ENCODE data around the gene MTUS2. TPM values are rescaled to one million over a fixed set of nuclear protein-coding genes. Genes with fewer than 3 reads are reported as not detected.

The MTUS2 gene
- 0.45 TPM for polyA plus RNA-seq (2013, experiment 1 of 2)
- polyA plus RNA-seq (2013, experiment 2 of 2): 0.51 TPM

GRCh38 chr13:28820099-28821051, at the start of gene MTUS2:
TSS of gene MTUS2 (plus strand) at chr13:28820339.
- Histone ChIP-seq H3K9me3 (ENCODE audit: insufficient read depth, low read depth, low read length) (no peaks in the 10 kb centered on the region), H3K4me1 (ENCODE audit: insufficient read depth, low read length) (no peaks in the 10 kb centered on the region), H3K4me3 (ENCODE audit: low read length) (peak within 1 kb of the TSS; percentile 72), H3K9ac (ENCODE audit: low read depth, low read length) (peak within 1 kb of the TSS; percentile 65), H3K27ac (ENCODE audit: low read depth, low read length) (no peak within 1 kb of the TSS), H3K36me3 (ENCODE audit: insufficient read depth, low read length) (no peaks in the 10 kb centered on the region), H3K27me3 (ENCODE audit: insufficient read depth, low read length) (peaks cover 69% of the 10 kb centered on the region)
- 2% methylated on average over 88 of the region's 89 CpGs for WGBS

GRCh38 chr13:28778308-28779215, 41.6 kb upstream of the MTUS2 start:
- Histone ChIP-seq H3K9ac (ENCODE audit: low read depth, low read length) (no peak overlapping the region), H3K27me3 (ENCODE audit: insufficient read depth, low read length) (no peaks in the 10 kb centered on the region), H3K36me3 (ENCODE audit: insufficient read depth, low read length) (no peaks in the 10 kb centered on the region), H3K4me3 (ENCODE audit: low read length) (no peak overlapping the region), H3K27ac (ENCODE audit: low read depth, low read length) (no peak overlapping the region), H3K4me1 (ENCODE audit: insufficient read depth, low read length) (no peaks in the 10 kb centered on the region), H3K9me3 (ENCODE audit: insufficient read depth, low read depth, low read length) (no peaks in the 10 kb centered on the region)
- 96% methylated on average over 48 of the region's 48 CpGs for WGBS

- no peaks in the 10 kb centered on the region for H3K9me3 ChIP-seq (ENCODE audit: insufficient read depth, low read depth, low read length)
Measured at GRCh38 chr13:28792992-28793391, 27.1 kb upstream of the MTUS2 start.

GRCh38 chr13:28794396-28794795, 25.7 kb upstream of the MTUS2 start:
- 77% methylated on average over 5 of the region's 6 CpGs for WGBS
- no peaks in the 10 kb centered on the region for H3K27me3 ChIP-seq (ENCODE audit: insufficient read depth, low read length)
- H3K9ac ChIP-seq (ENCODE audit: low read depth, low read length): no peak overlapping the region
- H3K4me1 ChIP-seq (ENCODE audit: insufficient read depth, low read length): 0 out of 2 replicates have a peak, but pooled peaks cover 3% of the 10 kb centered on the region
- no peak overlapping the region for H3K27ac ChIP-seq (ENCODE audit: low read depth, low read length)
- H3K36me3 ChIP-seq (ENCODE audit: insufficient read depth, low read length): no peaks in the 10 kb centered on the region
- H3K9me3 ChIP-seq (ENCODE audit: insufficient read depth, low read depth, low read length): no peaks in the 10 kb centered on the region
- H3K4me3 ChIP-seq (ENCODE audit: low read length): no peak overlapping the region

More at GRCh38 chr13:28792992-28793391, 27.1 kb upstream of the MTUS2 start:
- 89% methylated on average over 2 of the region's 2 CpGs for WGBS
- Histone ChIP-seq H3K36me3 (ENCODE audit: insufficient read depth, low read length) (no peaks in the 10 kb centered on the region), H3K27ac (ENCODE audit: low read depth, low read length) (no peak overlapping the region), H3K4me3 (ENCODE audit: low read length) (no peak overlapping the region), H3K4me1 (ENCODE audit: insufficient read depth, low read length) (0 out of 2 replicates have a peak, but pooled peaks cover 3% of the 10 kb centered on the region), H3K9ac (ENCODE audit: low read depth, low read length) (no peak overlapping the region), H3K27me3 (ENCODE audit: insufficient read depth, low read length) (no peaks in the 10 kb centered on the region)

GRCh38 chr13:28796938-28797257, 23.2 kb upstream of the MTUS2 start:
- no peak overlapping the region for H3K9ac ChIP-seq (ENCODE audit: low read depth, low read length)
- H3K27me3 ChIP-seq (ENCODE audit: insufficient read depth, low read length): no peaks in the 10 kb centered on the region
- no peak overlapping the region for H3K4me3 ChIP-seq (ENCODE audit: low read length)
- 100% methylated on average over 1 of the region's 1 CpG for whole genome bisulfite sequencing
- H3K9me3 ChIP-seq (ENCODE audit: insufficient read depth, low read depth, low read length): no peaks in the 10 kb centered on the region
- no peaks in the 10 kb centered on the region for H3K36me3 ChIP-seq (ENCODE audit: insufficient read depth, low read length)
- H3K4me1 ChIP-seq (ENCODE audit: insufficient read depth, low read length): no peaks in the 10 kb centered on the region
- no peak overlapping the region for H3K27ac ChIP-seq (ENCODE audit: low read depth, low read length)

- H3K4me1 ChIP-seq (ENCODE audit: insufficient read depth, low read length): no peaks in the 10 kb centered on the region
- WGBS: 56% methylated on average over 10 of the region's 11 CpGs
- no peak overlapping the region for H3K4me3 ChIP-seq (ENCODE audit: low read length)
- peaks cover 38% of the 10 kb centered on the region for H3K9me3 ChIP-seq (ENCODE audit: insufficient read depth, low read depth, low read length)
- no peak overlapping the region for H3K9ac ChIP-seq (ENCODE audit: low read depth, low read length)
- no peaks in the 10 kb centered on the region for H3K36me3 ChIP-seq (ENCODE audit: insufficient read depth, low read length)
- H3K27me3 ChIP-seq (ENCODE audit: insufficient read depth, low read length): peaks cover 3% of the 10 kb centered on the region; the same call in 1 of the 2 replicates
- no peak overlapping the region for H3K27ac ChIP-seq (ENCODE audit: low read depth, low read length)
Measured at GRCh38 chr13:28805193-28805819, 14.8 kb upstream of the MTUS2 start.

- no peak overlapping the region for H3K9ac ChIP-seq (ENCODE audit: low read depth, low read length)
- no peak overlapping the region for H3K27ac ChIP-seq (ENCODE audit: low read depth, low read length)
- no peaks in the 10 kb centered on the region for H3K36me3 ChIP-seq (ENCODE audit: insufficient read depth, low read length)
- peaks cover 47% of the 10 kb centered on the region for H3K27me3 ChIP-seq (ENCODE audit: insufficient read depth, low read length)
- no peaks in the 10 kb centered on the region for H3K9me3 ChIP-seq (ENCODE audit: insufficient read depth, low read depth, low read length)
- WGBS: 63% methylated on average over 2 of the region's 2 CpGs
- no peak overlapping the region for H3K4me3 ChIP-seq (ENCODE audit: low read length)
- no peaks in the 10 kb centered on the region for H3K4me1 ChIP-seq (ENCODE audit: insufficient read depth, low read length)
Measured at GRCh38 chr13:28817204-28817603, 2.9 kb upstream of the MTUS2 start.

- H3K36me3 ChIP-seq (ENCODE audit: insufficient read depth, low read length): no peaks in the 10 kb centered on the region
- 11% methylated on average over 27 of the region's 29 CpGs for WGBS
- peak overlapping the region; percentile 65; the same call in 1 of the 2 replicates for H3K9ac ChIP-seq (ENCODE audit: low read depth, low read length)
- H3K9me3 ChIP-seq (ENCODE audit: insufficient read depth, low read depth, low read length): no peaks in the 10 kb centered on the region
- H3K27me3 ChIP-seq (ENCODE audit: insufficient read depth, low read length): peaks cover 65% of the 10 kb centered on the region
- H3K4me1 ChIP-seq (ENCODE audit: insufficient read depth, low read length): no peaks in the 10 kb centered on the region
- H3K27ac ChIP-seq (ENCODE audit: low read depth, low read length): no peak overlapping the region
- H3K4me3 ChIP-seq (ENCODE audit: low read length): peak overlapping the region; percentile 72
Measured at GRCh38 chr13:28819046-28819730, 951 bp upstream of the MTUS2 start.

GRCh38 chr13:28819735-28820098, 422 bp upstream of the MTUS2 start:
- Histone ChIP-seq H3K9ac (ENCODE audit: low read depth, low read length) (peak overlapping the region; percentile 65), H3K27me3 (ENCODE audit: insufficient read depth, low read length) (peaks cover 68% of the 10 kb centered on the region), H3K4me1 (ENCODE audit: insufficient read depth, low read length) (no peaks in the 10 kb centered on the region), H3K4me3 (ENCODE audit: low read length) (peak overlapping the region; percentile 72), H3K9me3 (ENCODE audit: insufficient read depth, low read depth, low read length) (no peaks in the 10 kb centered on the region), H3K36me3 (ENCODE audit: insufficient read depth, low read length) (no peaks in the 10 kb centered on the region), H3K27ac (ENCODE audit: low read depth, low read length) (no peak overlapping the region)
- WGBS: under 1% methylated on average over 52 of the region's 55 CpGs

GRCh38 chr13:28822151-28822550, 2.0 kb downstream of the MTUS2 start:
- WGBS: 83% methylated on average over 5 of the region's 5 CpGs
- no peaks in the 10 kb centered on the region for H3K4me1 ChIP-seq (ENCODE audit: insufficient read depth, low read length)
- H3K4me3 ChIP-seq (ENCODE audit: low read length): no peak overlapping the region
- H3K27ac ChIP-seq (ENCODE audit: low read depth, low read length): no peak overlapping the region
- no peak overlapping the region for H3K9ac ChIP-seq (ENCODE audit: low read depth, low read length)
- peaks cover 12% of the 10 kb centered on the region; the same call in 1 of the 2 replicates for H3K9me3 ChIP-seq (ENCODE audit: insufficient read depth, low read depth, low read length)
- no peaks in the 10 kb centered on the region for H3K36me3 ChIP-seq (ENCODE audit: insufficient read depth, low read length)
- H3K27me3 ChIP-seq (ENCODE audit: insufficient read depth, low read length): peaks cover 68% of the 10 kb centered on the region

All from HUES64 (cell line).